Heart left ventricle (tissue), 13 donors: ENCODE data around the gene RNF144B.

Experiments
- POLR2A ChIP-seq, 2 donors: fragments of 450-650 bp; IDR thresholded peaks; one replicate each; pipeline ENCODE4 v1.6.1; 2017; ENCODE audit warnings: antibody characterized with exemption in 2 of 2, mild to moderate bottlenecking in 2 of 2, moderate library complexity in 2 of 2
- TF ChIP-seq, protein P1 (sequence below), 12 donors: fragments of 200-600 bp; sonication (generic) in 4 of 12; IDR thresholded peaks; one replicate each; pipeline versions ENCODE4 v1.5.0 to v1.8.0; 2018 to 2022; ENCODE audit warnings: antibody characterized with exemption in 12 of 12, mild to moderate bottlenecking in 5 of 12
- donor health status: ischemic (EF 13 %, LVEDD 7.1; RV severe dilation, severe dysfunction).
- donor health status: DM: no; HTN: yes; CAD: no.
- donor health status: DM: no; HTN: no; CAD: no.
- donor health status: ischemic (EF 25% LVEDD 6.9; RV normal size, moderate dysfunction).
- donor health status: ischemic (EF 25% LVEDD 5.7; RV mildly dilated, moderate dysfunction).
- donor health status: ischemic (EF 35%, LVEDD 5.7; RV mildly dilated, moderate dysfunction).
- donor health status: nonischemic (EF 11% LVEDD 7.7; RV severe dilation, severe dysfunction).
- donor health status: DM: yes; HTN: yes; CAD: no.
- donor health status: PGD.
- donor health status: ischemic (EF 29% LVEDD 5.4; RV normal size, mild dysfunction).
- donor health status: nonischemic (EF 23%, LVEDD 6.1; RV moderate dilation, normal function).

DNA sequence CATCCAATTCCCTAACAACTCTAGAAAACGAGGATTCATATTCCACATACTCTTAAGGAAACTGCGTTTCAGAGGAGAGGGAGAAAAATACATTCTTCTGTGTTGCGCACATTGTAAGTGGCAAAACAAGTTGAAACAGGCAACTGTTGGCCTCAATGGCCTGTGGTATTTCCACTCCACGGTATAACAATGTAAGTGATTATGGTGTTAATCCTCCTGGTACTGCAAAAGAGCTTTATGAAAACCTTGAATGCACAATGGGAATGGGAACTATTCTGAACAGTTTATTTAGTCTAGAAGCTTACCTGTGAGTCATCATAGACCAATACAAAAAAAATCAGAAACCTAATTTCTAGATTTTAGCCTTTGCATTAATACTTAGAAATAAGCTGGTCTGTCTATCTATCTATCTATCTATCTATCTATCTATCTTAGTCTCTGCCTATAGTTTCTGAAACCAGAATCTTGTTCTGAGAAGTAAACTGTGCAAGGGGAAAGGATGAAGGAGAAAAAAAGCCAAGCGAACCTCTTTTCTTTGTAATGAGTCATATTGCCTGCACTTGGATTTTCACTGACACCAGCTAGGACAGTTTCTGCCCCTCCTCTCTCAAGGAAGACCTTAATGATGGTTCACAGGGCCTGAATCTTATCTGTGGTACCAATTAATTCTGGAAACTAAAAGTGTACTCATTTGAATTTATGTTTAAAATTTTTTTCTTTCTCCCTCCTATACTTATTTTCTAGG is 101.5 kb downstream of the RNF144B start:
- TF ChIP-seq, protein P1, sequence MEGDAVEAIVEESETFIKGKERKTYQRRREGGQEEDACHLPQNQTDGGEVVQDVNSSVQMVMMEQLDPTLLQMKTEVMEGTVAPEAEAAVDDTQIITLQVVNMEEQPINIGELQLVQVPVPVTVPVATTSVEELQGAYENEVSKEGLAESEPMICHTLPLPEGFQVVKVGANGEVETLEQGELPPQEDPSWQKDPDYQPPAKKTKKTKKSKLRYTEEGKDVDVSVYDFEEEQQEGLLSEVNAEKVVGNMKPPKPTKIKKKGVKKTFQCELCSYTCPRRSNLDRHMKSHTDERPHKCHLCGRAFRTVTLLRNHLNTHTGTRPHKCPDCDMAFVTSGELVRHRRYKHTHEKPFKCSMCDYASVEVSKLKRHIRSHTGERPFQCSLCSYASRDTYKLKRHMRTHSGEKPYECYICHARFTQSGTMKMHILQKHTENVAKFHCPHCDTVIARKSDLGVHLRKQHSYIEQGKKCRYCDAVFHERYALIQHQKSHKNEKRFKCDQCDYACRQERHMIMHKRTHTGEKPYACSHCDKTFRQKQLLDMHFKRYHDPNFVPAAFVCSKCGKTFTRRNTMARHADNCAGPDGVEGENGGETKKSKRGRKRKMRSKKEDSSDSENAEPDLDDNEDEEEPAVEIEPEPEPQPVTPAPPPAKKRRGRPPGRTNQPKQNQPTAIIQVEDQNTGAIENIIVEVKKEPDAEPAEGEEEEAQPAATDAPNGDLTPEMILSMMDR (IDR thresholded peaks at IDR 0.05): no peak
- no peak for TF ChIP-seq POLR2A (IDR thresholded peaks at IDR 0.05)
